GM19395 (cell line): ENCODE measurements around the gene ARL17A.
"Not testable (repeated sequence)": the region's sequence is repeated elsewhere in the genome, so short reads cannot be mapped to it uniquely, and the experiment has no call there.

Experiments
- ATAC-seq: cut with Tn5 transposase; IDR thresholded peaks from one replicate; pipeline ENCODE4 v1.9.1; 2021; ENCODE audit warnings: mild to moderate bottlenecking, moderate library complexity; ENCODE audit not compliant: unreplicated experiment

Gene ARL17A

DNA sequence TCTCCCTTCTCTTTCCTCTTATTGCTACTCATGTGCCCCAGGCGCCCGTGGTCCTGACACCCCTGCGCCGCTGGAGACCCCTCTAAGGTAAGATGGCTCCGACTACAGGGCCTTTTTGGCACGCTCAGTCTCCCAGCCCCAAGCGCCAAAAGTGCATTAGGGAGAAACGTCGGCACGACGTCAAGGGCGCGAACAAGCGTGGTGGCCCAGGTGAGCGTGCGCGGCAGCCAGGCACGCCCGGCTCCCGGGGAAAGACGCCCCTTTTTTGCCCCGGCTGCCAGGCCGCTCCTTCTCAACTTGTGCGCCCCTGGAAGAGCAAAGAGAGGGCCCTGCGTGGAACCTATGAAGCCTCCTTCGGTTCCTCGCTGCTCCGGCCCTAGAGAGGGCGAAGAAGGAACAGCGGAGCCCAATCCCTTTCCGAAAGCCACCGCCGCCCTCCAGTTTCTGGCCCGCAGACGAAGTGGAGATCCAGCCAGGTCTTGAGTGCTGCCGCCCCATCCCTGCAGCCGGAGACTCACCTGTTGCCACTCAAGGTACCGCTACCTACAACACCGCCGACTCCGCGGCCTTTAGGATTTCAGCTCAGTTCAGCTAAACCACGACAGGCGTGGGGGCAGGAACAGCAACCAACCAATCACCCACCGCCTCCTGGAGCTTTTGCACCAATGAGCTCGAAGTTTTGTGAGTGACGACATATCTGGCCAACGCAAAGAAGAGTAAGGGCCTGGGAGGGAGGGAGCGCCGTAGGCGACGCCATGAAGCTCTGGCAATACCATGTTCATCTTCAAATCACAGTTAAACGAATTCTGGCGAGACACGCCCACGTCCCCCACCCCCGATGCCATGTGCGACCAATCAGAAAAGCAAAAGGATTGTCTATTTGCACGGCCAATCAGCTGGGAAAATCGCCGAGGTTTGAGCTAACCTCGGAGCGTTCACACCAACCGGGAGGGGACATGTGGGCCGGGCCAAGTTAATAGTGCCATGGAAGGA, at the start of gene ARL17A:
Gene ARL17A (minus strand): TSS at position 609 of the 993 bp plus-strand sequence. CDS start 3,369 bp downstream, outside the sequence.
- peak; percentile 86 for ATAC-seq

DNA sequence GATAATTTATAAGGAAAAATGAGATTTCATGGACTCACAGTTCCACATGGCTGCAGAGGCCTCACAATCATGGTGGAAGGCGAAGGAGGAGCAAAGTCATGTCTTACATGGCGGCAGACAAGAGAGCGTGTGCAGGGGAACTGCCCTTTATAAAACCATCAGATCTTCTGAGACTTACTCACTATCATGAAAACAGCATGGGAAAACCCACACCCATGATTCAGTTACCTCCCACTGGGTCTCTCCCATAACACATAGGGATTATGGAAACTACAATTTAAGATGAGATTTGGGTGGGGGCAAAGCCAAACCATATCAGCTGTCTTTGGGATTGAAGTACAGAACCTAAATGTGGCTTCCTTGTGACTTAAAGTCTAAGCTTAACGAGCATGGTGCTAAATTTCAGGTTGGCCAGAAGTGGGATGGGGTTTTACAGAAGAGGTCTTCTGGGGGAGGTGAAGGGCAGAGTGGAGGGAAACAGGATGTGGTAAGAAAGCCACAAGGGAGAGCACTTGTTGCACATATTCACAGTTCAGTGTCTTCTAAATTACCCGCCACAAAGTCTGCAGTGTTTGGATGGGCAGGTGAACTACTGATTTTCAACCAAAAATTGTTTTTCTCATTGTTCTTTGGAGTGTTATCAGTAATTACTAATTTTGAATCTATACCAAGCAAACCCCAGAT, 49.4 kb upstream of the ARL17A start:
- not testable (repeated sequence) for ATAC-seq

DNA sequence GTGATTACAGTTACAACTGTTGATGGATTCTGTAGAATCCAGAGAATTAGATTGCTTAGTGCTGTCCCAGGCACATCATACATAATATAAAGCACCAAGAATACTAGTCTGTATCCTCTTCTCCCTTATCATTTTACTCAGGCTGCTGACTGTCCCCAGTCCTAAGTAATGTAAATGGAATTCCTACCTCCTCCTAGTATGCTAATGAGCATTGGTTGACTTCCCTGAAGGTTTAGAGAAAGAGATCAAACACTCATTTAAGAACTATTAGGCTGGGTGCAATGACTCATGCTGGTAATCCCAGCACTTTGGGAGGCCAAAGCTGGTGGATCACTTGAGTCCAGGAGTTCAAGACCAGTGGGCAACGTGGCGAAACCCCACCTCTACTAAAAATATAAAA, 48.0 kb upstream of the ARL17A start:
- not testable (repeated sequence) for ATAC-seq

DNA sequence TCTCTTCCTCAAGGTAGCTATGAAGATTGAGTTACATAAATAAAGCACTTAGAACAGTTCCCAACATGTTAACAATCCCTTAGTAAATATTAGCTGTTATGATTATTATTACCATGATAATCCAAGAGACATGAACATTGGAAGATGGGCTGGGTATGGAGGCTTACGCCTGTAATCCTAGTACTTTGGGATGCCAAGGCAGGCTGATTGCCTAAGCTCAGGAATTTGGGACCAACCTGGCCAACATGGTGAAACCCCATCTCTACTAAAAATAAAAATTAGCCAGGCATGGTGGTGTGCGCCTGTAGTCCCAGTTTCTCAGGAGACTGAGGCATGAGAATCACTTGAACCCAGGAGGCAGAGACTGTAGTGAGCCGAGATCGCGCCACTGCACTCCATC, 45.2 kb upstream of the ARL17A start:
- not testable (repeated sequence) for ATAC-seq

DNA sequence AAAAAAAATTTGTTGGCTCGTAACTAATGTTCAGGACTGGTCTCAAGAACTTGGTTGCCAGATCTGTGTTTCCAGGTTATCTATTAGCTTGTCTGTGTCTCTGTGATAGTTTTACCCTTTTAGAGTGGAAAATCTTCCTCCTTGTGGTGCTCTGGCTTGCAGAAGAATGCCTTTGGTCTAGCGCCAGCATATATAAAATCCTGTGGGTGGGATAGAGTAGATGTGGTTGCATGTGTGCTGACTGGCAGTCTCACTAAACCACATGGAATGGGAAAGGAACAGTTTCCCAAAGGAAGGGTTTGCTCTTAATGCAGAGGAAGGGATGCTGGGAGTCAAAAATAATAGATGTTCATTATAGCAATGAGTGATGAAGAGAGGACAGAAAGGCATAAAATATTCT, 44.3 kb upstream of the ARL17A start:
- not testable (repeated sequence) for ATAC-seq

DNA sequence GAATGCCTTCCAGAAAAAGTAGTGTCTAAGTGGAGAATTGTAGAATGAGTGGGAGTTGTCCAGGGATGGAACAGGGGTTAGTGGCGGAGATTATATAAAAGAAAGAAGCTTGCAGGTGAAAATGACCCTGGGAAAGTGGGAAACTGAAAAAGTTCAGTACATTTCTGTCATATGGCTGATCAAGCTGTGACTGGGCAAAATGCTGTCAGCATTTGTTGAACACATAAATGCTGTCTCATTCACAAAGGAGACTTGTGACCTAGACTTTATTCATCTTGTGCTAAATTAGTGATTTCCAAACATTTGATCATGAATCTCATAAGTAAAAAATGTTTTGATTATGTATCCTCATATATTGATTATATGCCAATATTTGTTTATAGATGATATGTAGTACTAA, 39.5 kb upstream of the ARL17A start:
- ATAC-seq, result not testable (repeated sequence)

GRCh38 chr17:46617121-46617520, 37.6 kb upstream of the ARL17A start:
- not testable (repeated sequence) for ATAC-seq

- not testable (repeated sequence) for ATAC-seq
Measured at GRCh38 chr17:46613876-46614275, 34.4 kb upstream of the ARL17A start.

DNA sequence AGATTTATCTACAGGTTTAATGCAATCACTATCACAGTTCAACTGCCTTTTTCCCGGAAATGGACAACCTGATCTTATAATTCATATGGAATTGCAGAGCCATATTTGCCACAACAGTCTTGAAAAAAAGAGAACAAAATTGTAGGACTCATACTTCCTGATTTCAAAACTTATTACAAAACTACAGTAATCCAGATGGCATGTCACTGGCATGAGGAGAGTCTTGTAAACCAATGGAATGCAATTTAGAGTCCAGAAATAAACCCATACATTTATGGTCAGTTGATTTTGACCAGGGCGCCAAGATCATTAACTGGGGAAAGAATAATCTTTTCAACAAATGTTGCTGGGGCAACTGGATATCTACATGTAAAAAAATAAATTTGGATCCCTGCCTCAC, 31.8 kb upstream of the ARL17A start:
- ATAC-seq, result not testable (repeated sequence)

GRCh38 chr17:46603125-46603524, 23.6 kb upstream of the ARL17A start:
- ATAC-seq, result peak; percentile 90

DNA sequence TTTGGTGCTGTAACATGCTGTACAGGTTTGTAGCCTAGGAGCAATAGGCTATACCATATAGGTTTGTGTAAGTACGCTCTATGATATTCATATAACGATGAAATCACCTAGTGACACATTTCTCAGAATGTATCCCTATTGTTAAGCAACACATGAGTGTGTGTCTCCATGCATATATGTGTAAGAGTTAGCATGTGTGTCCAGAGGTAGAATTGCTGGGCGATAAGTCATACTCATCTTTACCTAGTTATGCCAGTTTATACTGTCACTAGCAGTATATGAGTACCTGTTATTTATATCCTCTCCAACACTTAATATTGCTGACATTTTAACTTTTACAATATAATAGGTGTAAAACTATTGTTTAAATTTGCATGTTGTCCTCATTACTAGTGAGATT, 21.3 kb upstream of the ARL17A start:
- ATAC-seq, result not testable (repeated sequence)

DNA sequence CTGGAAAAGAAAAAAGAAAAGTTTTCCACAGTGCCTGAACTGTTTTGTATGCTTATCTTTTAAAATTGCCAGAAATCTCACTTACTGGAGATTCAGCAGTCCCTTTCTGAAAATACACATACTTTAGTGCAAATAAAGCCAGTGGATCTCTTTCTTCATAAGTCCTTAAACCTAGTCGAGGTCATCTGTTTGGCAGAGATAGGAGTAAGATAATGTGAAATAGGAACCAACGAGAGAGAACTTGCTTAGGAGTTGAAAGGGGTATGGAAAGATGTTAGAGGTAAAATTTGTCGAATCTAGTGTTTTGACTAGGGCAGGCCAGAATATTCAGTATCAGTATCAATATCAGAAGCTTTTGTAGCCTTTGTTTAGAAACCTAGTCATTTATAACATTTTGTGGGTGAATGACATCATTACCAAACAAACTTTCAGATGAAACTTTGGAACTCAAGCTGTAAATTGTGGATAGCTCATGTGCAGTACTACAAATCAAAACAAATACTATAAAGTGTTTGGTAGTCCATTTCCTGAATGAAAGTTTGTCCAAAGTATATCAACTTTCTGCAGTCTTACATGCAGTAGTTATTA, 18.9 kb upstream of the ARL17A start:
- peak; percentile 69 for ATAC-seq

DNA sequence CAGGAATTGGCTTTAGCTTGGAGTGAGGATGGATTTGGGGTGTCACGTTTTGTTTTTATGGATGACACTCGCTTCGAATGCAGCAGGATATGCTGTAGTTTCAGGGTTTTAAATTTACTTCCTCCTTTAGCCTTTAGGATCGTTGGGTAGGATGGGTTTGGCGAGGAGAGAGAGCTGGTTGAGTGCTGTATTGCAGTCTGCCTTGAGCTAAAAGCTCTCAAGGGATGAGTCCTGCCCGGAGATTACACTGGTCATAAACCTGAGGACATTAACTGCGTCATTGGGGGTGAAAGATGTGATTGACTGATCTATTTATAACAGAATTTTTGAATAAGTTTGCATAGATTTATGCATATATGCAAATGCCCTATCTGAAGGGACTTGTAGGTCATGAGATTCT, 11.8 kb upstream of the ARL17A start:
- ATAC-seq, result peak; percentile 36

GRCh38 chr17:46590157-46591146, 11.0 kb upstream of the ARL17A start, which contains the start of gene NSF:
Gene NSF (plus strand): TSS chr17:46590669. CDS start chr17:46590776, 107 bp downstream.
- peak; percentile 61 for ATAC-seq

- ATAC-seq, result not testable (repeated sequence)
Measured at GRCh38 chr17:46585444-46585843, 6.0 kb upstream of the ARL17A start.

- ATAC-seq, result not testable (repeated sequence)
Measured at GRCh38 chr17:46580082-46580481, 591 bp upstream of the ARL17A start.

GRCh38 chr17:46571796-46572195, 7.7 kb downstream of the ARL17A start:
- ATAC-seq, result not testable (repeated sequence)

DNA sequence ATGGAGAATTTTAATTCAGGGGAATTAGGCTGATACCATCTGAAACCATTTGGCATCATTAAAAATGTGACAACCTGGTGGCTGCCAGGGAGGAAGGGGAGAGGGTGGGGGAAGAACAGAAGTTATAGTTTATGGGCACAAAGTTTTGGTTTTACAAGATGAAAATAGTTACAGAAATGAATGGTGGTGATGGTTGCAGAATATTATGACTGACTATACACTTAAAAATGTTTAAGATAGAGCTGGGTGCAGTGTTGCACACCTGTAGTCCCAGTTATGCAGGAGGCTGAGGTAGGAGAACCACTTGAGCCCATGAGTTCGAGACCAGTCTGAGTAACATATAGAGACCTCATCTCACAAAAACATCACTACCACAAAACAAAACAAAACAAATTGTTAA, 12.5 kb downstream of the ARL17A start:
- ATAC-seq, result not testable (repeated sequence)

GRCh38 chr17:46566284-46566683, 13.2 kb downstream of the ARL17A start:
- ATAC-seq, result not testable (repeated sequence)

GRCh38 chr17:46560048-46560447, 19.4 kb downstream of the ARL17A start:
- not testable (repeated sequence) for ATAC-seq
